ENCODE measurements around the gene CHRNA4. TPM values are rescaled to one million over a fixed set of nuclear protein-coding genes. Genes with fewer than 3 reads are reported as not detected.

Gene CHRNA4
- total and polyA plus RNA-seq, 2 of the 4 experiments (the other 2 are of a cell fraction) = not detected

- Histone ChIP-seq H3K14ac (replicated peaks; ENCODE audit: low read depth, low read length) (no peak overlapping the region), H3K4me1 (ENCODE audit: control insufficient read depth, insufficient read depth, low read length) (peaks cover 3% of the 10 kb centered on the region; the same call in 1 of the 2 replicates), H2BK120ac (ENCODE audit: low read depth, low read length) (no peak overlapping the region), H3K27ac (ENCODE audit: insufficient read depth, low read length) (no peak overlapping the region), H2BK20ac (ENCODE audit: low read depth, low read length) (no peak overlapping the region), H3K9ac (ENCODE audit: low read depth, low read length) (no peak overlapping the region), H3K23ac (ENCODE audit: low read depth, low read length) (no peak overlapping the region), H2BK15ac (ENCODE audit: low read depth, low read length) (no peak overlapping the region), H3K56ac (ENCODE audit: extremely low read depth, insufficient read depth, low read length) (no peak overlapping the region), H3K9me1 (ENCODE audit: insufficient read depth, low read length) (no peaks in the 10 kb centered on the region), H3K27me3 (ENCODE audit: control insufficient read depth, insufficient read depth, low read length) (peaks cover 21% of the 10 kb centered on the region), H3K4me3 (ENCODE audit: insufficient read depth, low read depth, low read length) (no peak overlapping the region), H3K9me3 (ENCODE audit: control insufficient read depth, insufficient read depth, low read length) (no peaks in the 10 kb centered on the region), H2AK9ac (replicated peaks; ENCODE audit: low read depth, low read length, poor library complexity) (peak overlapping the region; percentile 50), H4K20me1 (ENCODE audit: insufficient read depth, low read length) (peaks cover 5% of the 10 kb centered on the region; the same call in 1 of the 2 replicates), H3K36me3 (ENCODE audit: control insufficient read depth, insufficient read depth, low read length) (no peaks in the 10 kb centered on the region), H3K79me1 (ENCODE audit: low read depth in 1 of 2, low read length in 2 of 2) (no peaks in the 10 kb centered on the region), H2AFZ (replicated peaks; ENCODE audit: low read length, poor library complexity) (no peak overlapping the region), H3K4ac (ENCODE audit: low read depth, low read length) (no peak overlapping the region), H4K5ac (ENCODE audit: low read depth, low read length) (no peak overlapping the region), H2AK5ac (ENCODE audit: low read depth, low read length) (no peak overlapping the region), H3K18ac (ENCODE audit: low read depth, low read length) (no peak overlapping the region), H3K4me2 (ENCODE audit: low read depth, low read length) (no peak overlapping the region), H4K8ac (ENCODE audit: low read depth in 2 of 2, low read length in 2 of 2) (no peak overlapping the region), H2BK5ac (ENCODE audit: low read depth, low read length, poor library complexity, severe bottlenecking) (no peak overlapping the region), H4K91ac (ENCODE audit: insufficient read depth, low read depth, low read length) (no peak overlapping the region)
- DNase-seq (no peak), ATAC-seq (ENCODE audit: low read depth) (no peak)
- dilution Hi-C loops (cut with HindIII; ENCODE audit: low sequenced_read_pairs, unreplicated experiment) = no loop called here
- ChIA-PET POLR2A (ENCODE audit: unreplicated experiment) (no interaction called here), CTCF (interaction anchor here (0.6 to 3.5 kb wide), 2 partner anchors 36 to 74 kb away, joined by 3 to 30 read pairs; no protein-coding TSS in a partner anchor)
- 80% methylated on average over 7 of the region's 23 CpGs; no CpG with 5 or more reads in 1 of the 2 experiments for WGBS, 2 experiments (ENCODE audit: extremely low coverage in 2 of 2, insufficient read length in 1 of 2)
- no peak for TF ChIP-seq MAFK (IDR thresholded peaks at IDR 0.05; ENCODE audit: low read depth, low read length)
- no peak for TF ChIP-seq MXI1 (IDR thresholded peaks at IDR 0.05; ENCODE audit: borderline replicate concordance, low read depth, low read length)
- TF ChIP-seq MAZ (IDR thresholded peaks at IDR 0.05; ENCODE audit: borderline replicate concordance, low read depth, low read length) = no peak
- no TSS peak for BruUV-seq (replicated peaks)
- in situ Hi-C loops (cut with MboI; ENCODE audit: low sequenced_read_pairs) = no loop called here
- intact Hi-C loops (cut with micrococcal nuclease) = no loop called here
Observed at GRCh38 chr20:63307538-63308217, 53.5 kb downstream of the CHRNA4 start.
